GM12801 (cell line): ENCODE measurements around the gene FHOD3.

Experiments used
- CTCF ChIP-seq: IDR thresholded peaks from one replicate; pipeline ENCODE4 v1.5.1; 2011; ENCODE audit warnings: control low read depth; ENCODE audit not compliant: insufficient read length; ENCODE audit errors: extremely low read depth

The FHOD3 gene

GRCh38 chr18:36494160-36494437, 196.6 kb downstream of the FHOD3 start:
- TF ChIP-seq CTCF: no peak

- no peak for TF ChIP-seq CTCF
Measured at GRCh38 chr18:36496022-36496421, 198.5 kb downstream of the FHOD3 start.

GRCh38 chr18:36499938-36500337, 202.4 kb downstream of the FHOD3 start:
- TF ChIP-seq CTCF: no peak

GRCh38 chr18:36501100-36501499, 203.6 kb downstream of the FHOD3 start:
- TF ChIP-seq CTCF: no peak

- no peak for TF ChIP-seq CTCF
Measured at GRCh38 chr18:36503477-36503876, 206.0 kb downstream of the FHOD3 start.

- TF ChIP-seq CTCF: no peak
Measured at GRCh38 chr18:36504928-36505327, 207.4 kb downstream of the FHOD3 start.

- no peak for TF ChIP-seq CTCF
Measured at GRCh38 chr18:36505665-36506064, 208.2 kb downstream of the FHOD3 start.

- no peak for TF ChIP-seq CTCF
Measured at GRCh38 chr18:36509646-36510197, 212.2 kb downstream of the FHOD3 start.
